GM19351 (cell line): ENCODE results near the gene SLC35B2.

Experiments used
- ATAC-seq: cut with Tn5 transposase; IDR thresholded peaks from one replicate; pipeline ENCODE4 v1.9.1; 2021; ENCODE audit warnings: mild to moderate bottlenecking, moderate library complexity; ENCODE audit not compliant: unreplicated experiment

The SLC35B2 gene

DNA sequence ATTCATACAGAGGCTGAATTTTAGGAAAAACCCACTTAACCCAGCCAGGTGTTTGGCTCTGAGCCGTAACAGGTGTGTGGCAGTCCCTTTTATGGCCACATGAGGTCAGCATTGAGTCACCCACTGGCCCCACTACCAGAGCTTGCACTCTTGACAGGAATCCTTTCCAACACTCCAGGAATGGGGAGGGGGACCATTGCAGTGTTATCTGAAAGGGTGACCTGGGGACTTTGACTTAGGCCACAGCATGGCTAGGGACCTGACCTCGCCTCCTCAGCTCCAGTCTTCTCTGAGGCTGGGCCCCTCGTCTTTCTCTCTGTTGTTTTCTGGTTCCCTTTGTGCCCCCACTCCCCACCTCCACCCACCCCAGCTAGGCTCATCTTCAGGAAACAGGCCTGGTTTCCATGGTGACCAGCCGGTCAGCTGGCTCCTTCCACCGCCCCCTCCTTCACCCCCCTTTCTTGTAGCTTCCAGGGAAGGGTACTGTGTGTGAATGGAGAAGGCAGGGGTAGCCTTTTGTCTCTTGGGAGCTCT is 10.8 kb upstream of the SLC35B2 start:
- no peak for ATAC-seq

GRCh38 chr6:44267252-44267651 is 9.9 kb upstream of the SLC35B2 start:
- ATAC-seq, result no peak

DNA sequence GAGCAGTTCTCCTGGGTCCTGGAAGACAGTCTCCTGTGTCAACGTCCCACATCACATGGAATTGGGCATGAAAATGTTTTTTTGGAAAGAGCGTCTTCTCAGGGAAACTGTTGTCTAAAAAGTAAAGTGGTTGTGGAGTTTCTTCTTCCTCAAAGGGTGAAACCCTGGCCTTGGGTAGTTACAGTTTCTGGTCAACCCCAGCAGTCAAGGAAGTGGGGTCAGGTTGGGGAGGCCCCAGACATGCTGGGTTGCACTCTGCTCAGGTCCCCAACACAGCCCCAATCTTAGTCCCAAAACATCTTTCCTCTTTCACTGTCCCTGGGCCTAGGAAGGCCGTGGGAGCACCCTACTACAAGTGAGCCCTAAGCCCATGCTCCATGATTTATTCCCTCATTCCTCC is 9.0 kb upstream of the SLC35B2 start:
- ATAC-seq, result peak; percentile 41

GRCh38 chr6:44265722-44266233 is 8.4 kb upstream of the SLC35B2 start:
- no peak for ATAC-seq

DNA sequence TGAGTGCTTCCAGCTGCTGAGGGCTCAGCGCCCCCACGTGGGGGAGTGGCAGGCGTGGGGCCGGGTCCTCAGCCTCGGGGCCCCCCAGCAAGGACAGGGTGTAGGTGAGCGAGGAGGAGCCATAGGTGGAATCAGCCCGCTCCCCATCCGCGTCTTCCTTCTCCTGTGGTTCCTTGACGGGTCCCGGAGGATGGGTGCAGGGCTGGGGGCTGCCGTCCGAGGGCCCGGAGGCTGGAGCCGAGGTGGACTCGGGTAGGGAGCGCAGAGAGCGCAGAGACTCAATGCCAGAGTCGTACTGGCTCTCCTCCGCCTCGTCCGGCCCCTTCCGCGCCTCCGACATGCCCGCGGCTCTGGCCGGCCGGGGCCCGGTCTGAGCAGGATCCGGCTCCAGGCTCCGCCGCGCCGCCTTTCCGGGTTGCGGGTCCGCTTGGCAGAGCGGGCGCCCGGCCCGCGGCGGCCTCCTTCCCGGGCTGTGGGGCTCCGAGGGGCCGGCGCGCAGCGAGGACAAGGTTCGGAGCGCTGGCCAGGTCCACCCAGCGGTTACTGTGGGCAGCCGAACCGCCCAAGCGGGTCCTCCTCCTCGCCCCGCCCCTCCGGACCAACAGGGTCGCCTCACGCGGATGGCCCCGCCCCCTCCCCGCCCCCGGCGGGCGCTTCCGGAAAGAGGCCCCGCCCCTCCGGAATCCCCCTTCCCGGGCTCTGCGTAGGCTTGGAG is 7.8 kb upstream of the SLC35B2 start, which contains the start of gene NFKBIE:
Gene NFKBIE, minus strand, starts transcription at position 545 of the 715 bp plus-strand sequence. Its CDS starts 205 bp downstream, at position 340.
- ATAC-seq, result peak; percentile 30

- peak; percentile 35 for ATAC-seq
These were observed 7.1 kb upstream of the SLC35B2 start for GRCh38 chr6:44264154-44265006.

GRCh38 chr6:44263354-44264100 is 6.2 kb upstream of the SLC35B2 start:
- ATAC-seq, result no peak

DNA sequence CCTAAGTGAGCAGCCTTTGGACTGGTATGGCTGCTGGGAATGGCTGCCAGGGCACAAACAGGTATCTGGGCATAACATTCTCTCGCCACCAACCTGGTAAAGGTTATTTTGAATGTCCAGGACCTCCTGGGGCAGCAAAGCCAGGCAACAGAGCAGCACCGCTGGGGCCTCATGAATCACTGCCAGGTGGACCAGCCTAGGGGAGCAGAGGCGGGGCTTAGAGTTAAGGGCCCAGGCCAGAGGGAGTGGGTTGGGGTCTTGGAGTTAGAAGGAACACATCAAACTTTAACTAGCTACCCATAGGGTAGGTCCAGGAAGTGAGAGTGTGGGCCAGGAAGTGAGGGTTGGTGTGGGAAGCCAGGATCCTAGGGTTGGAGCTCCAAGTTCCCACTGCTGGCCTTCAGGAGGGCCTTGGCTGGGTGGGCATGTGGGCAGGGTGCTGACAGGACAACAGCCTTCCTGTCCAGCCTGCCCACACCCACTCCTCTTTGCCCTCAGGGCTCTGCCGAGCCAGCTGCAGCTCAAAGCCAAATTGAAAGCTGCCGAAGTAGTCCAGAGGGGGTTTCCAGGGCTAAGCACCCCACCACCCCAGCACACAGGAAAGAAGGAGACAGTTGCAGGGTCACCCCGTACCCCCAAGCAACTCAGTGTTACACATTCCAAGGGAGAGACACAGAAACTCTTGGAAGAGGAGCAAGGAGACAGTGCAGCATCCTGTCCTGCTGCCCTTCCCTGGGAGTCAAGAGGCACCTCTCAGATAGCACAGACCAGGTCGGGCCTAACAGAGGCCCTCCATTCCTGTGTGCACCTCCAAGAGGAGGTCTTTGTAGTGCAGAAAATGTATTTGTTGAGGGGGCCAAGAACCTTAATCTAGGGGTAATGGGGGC is 5.4 kb upstream of the SLC35B2 start:
- no peak for ATAC-seq

DNA sequence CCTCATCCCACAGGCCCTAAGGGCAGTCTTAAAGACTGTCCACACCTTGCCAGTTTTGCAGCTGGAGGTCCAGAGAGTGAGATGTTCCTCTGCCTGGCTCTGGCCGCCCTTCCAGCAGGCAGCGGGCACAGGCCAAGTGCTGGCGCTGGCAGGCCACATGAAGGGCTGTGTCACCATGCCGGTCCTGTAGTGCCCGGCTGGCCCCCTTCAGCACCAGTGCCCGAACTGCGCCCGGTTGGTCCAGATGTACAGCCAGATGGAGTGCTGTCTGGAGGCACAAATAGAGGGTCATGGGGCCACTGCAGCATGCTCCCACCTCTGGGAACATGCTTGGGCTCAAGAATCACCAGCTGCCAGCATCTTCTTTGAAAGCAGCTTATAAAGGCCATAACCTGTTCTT is 4.3 kb upstream of the SLC35B2 start:
- no peak for ATAC-seq

GRCh38 chr6:44260451-44261297 is 3.3 kb upstream of the SLC35B2 start:
- ATAC-seq, result no peak

DNA sequence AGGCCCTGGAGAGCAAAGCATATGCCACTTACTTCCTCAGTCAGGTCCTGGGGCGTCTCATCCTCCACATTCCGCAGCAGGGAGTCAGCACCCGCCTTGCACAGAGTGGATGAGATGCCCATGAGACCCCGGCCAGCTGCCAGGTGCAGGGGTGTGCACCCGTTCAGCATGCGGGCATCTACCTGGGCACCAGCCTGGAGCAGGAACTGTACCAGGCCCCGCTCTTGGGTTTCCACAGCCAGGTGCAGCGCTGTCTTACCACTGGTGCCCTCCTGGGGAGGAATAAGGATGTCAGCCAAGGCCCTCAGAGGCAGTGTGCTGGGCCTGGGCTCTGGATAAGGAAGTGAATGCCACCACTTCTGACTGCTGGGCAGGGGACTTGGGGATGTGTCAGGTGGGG is 2.7 kb upstream of the SLC35B2 start:
- ATAC-seq, result no peak

DNA sequence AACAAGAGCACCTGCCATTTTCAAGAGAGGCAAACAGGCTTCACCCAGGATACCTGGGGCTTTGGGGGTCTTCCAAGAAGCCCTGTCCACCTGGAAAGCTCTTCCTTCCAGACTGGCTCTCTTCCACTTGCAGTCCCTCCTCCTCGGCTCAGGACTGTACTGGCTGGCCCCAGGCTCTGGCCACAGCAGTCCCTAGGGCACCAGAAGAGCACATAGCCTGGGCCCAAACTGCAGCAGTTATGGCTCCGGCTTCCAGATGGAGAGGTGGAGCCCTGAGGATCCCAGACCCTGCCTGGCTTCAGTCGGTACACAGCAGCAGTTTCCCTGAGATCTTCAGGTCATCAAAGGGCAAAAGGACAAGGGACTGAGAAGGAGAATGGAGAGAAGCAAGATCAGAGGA is 1.6 kb upstream of the SLC35B2 start:
- no peak for ATAC-seq

GRCh38 chr6:44258325-44258863 is 1.1 kb upstream of the SLC35B2 start:
- no peak for ATAC-seq

- ATAC-seq, result peak; percentile 25
These were observed 511 bp upstream of the SLC35B2 start for GRCh38 chr6:44257753-44258324.

DNA sequence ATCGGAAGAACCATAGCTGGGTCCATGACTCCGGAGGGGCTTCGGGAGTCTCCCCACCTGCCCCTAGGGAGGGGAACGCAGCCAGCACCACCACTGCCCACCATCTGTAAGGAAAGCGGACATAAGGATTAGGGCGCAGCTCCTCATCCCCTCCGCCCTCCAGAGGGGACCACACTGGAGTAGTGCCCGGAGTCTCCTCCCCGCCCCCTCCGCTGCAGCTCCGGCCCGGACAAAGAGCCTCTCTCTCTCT is 628 bp downstream of the SLC35B2 start:
- no peak for ATAC-seq

- ATAC-seq, result no peak
These were observed 1.2 kb downstream of the SLC35B2 start for GRCh38 chr6:44255871-44256774.

GRCh38 chr6:44255105-44255808 is 2.1 kb downstream of the SLC35B2 start:
- no peak for ATAC-seq
